ENCODE results near the gene JARID2.

Gene JARID2

DNA sequence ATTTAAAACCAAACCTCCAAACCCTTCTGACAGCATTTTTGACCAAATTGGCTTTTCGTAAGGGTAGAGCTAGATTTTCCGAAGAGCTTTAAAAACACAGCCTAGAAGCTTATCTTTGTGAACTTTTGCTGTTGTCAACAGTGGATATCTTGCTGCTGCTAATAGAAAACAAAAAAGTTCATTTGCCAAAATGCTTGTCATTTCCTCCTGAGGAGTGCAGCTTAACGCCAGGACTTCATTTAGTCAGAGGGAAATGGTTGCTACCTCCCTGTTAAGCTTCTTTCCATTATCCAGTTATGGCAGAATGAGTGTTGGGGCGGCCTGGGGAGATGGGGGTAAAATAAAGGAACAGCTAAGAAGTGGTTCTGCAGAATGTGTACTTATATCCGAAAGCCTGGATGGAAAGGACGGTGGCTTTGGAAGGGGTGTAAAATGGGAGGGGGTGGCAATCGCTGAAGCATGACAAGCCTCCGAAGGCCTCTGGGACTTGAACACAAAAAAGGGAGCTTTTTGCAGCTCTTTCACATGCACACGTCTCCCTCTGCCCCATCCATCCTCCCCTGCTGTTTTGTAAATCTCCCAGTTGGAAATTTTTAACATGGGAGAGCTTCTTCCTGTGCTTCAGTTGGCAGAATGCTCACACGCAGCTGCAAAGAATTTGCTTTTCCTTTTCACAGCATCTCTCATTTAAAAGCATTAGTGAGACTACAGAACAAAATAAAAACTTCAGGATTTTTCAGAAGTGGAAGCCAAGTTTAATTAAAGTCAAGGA, 22.5 kb downstream of the JARID2 start:
- no peaks in the 10 kb centered on the region for H3K27me3 ChIP-seq (ENCODE audit: insufficient read depth, low read length)
- peaks cover 4% of the 10 kb centered on the region; the same call in 1 of the 2 replicates for H3K36me3 ChIP-seq (ENCODE audit: insufficient read depth, low read length)
- peaks cover 80% of the 10 kb centered on the region for H3K4me1 ChIP-seq (ENCODE audit: insufficient read depth, low read length)
- H3K4me3 ChIP-seq (ENCODE audit: low read length), result peak overlapping the region; percentile 36
- H3K9me3 ChIP-seq (ENCODE audit: insufficient read depth, low read depth, low read length), result no peaks in the 10 kb centered on the region
- 3% methylated on average over 10 of the region's 10 CpGs for WGBS
- peak overlapping the region; percentile 64 for H3K9ac ChIP-seq (ENCODE audit: low read depth, low read length)
- peak overlapping the region; percentile 96 for H3K27ac ChIP-seq (ENCODE audit: low read depth, low read length)

DNA sequence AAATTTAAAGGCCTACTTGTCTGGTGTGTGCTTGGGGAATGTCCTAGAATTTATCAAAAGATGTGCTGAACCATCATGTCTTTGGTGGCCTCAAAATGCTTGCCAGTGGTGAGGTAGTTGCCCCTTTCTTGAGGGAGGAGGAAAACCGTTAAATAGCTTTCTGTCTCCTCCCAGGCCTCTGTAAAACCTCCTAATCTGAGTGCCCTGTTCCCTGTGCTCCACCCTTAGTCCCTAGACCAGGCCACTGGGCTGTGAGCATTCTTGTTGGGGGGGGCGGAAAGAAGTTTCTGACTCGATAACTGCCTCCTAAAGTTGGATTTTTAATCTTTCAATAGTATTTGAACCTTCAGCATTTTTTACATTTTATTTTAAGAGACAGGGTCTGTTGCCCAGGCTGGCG, 23.1 kb downstream of the JARID2 start:
- Histone ChIP-seq H3K27me3 (ENCODE audit: insufficient read depth, low read length) (no peaks in the 10 kb centered on the region), H3K4me1 (ENCODE audit: insufficient read depth, low read length) (peaks cover 79% of the 10 kb centered on the region), H3K9me3 (ENCODE audit: insufficient read depth, low read depth, low read length) (no peaks in the 10 kb centered on the region), H3K27ac (ENCODE audit: low read depth, low read length) (peak overlapping the region; percentile 96), H3K4me3 (ENCODE audit: low read length) (peak overlapping the region; percentile 36), H3K9ac (ENCODE audit: low read depth, low read length) (peak overlapping the region; percentile 64), H3K36me3 (ENCODE audit: insufficient read depth, low read length) (peaks cover 10% of the 10 kb centered on the region)
- WGBS, result 48% methylated on average over 3 of the region's 4 CpGs

- Histone ChIP-seq H3K36me3 (ENCODE audit: insufficient read depth, low read length) (peaks cover 16% of the 10 kb centered on the region), H3K9me3 (ENCODE audit: insufficient read depth, low read depth, low read length) (no peaks in the 10 kb centered on the region), H3K4me1 (ENCODE audit: insufficient read depth, low read length) (peaks cover 79% of the 10 kb centered on the region), H3K4me3 (ENCODE audit: low read length) (no peak overlapping the region), H3K9ac (ENCODE audit: low read depth, low read length) (no peak overlapping the region), H3K27me3 (ENCODE audit: insufficient read depth, low read length) (no peaks in the 10 kb centered on the region), H3K27ac (ENCODE audit: low read depth, low read length) (peak overlapping the region; percentile 96; the same call in 1 of the 2 replicates)
- 86% methylated on average over 1 of the region's 1 CpG for WGBS
Observed at GRCh38 chr6:15269619-15270018, 23.8 kb downstream of the JARID2 start.

GRCh38 chr6:15270402-15270801, 24.5 kb downstream of the JARID2 start:
- no peak overlapping the region for H3K9ac ChIP-seq (ENCODE audit: low read depth, low read length)
- H3K27ac ChIP-seq (ENCODE audit: low read depth, low read length), result no peak overlapping the region
- no peak overlapping the region for H3K4me3 ChIP-seq (ENCODE audit: low read length)
- H3K9me3 ChIP-seq (ENCODE audit: insufficient read depth, low read depth, low read length), result no peaks in the 10 kb centered on the region
- no peaks in the 10 kb centered on the region for H3K27me3 ChIP-seq (ENCODE audit: insufficient read depth, low read length)
- H3K4me1 ChIP-seq (ENCODE audit: insufficient read depth, low read length), result peaks cover 78% of the 10 kb centered on the region
- WGBS, result 98% methylated on average over 2 of the region's 2 CpGs
- H3K36me3 ChIP-seq (ENCODE audit: insufficient read depth, low read length), result peaks cover 16% of the 10 kb centered on the region

GRCh38 chr6:15272562-15272961, 26.7 kb downstream of the JARID2 start:
- H3K27me3 ChIP-seq (ENCODE audit: insufficient read depth, low read length), result no peaks in the 10 kb centered on the region
- no peak overlapping the region for H3K27ac ChIP-seq (ENCODE audit: low read depth, low read length)
- H3K4me3 ChIP-seq (ENCODE audit: low read length), result no peak overlapping the region
- H3K36me3 ChIP-seq (ENCODE audit: insufficient read depth, low read length), result peaks cover 16% of the 10 kb centered on the region
- H3K4me1 ChIP-seq (ENCODE audit: insufficient read depth, low read length), result peaks cover 78% of the 10 kb centered on the region
- no CpG with 5 or more reads among the region's 1 CpG for WGBS
- no peak overlapping the region for H3K9ac ChIP-seq (ENCODE audit: low read depth, low read length)
- H3K9me3 ChIP-seq (ENCODE audit: insufficient read depth, low read depth, low read length), result no peaks in the 10 kb centered on the region

DNA sequence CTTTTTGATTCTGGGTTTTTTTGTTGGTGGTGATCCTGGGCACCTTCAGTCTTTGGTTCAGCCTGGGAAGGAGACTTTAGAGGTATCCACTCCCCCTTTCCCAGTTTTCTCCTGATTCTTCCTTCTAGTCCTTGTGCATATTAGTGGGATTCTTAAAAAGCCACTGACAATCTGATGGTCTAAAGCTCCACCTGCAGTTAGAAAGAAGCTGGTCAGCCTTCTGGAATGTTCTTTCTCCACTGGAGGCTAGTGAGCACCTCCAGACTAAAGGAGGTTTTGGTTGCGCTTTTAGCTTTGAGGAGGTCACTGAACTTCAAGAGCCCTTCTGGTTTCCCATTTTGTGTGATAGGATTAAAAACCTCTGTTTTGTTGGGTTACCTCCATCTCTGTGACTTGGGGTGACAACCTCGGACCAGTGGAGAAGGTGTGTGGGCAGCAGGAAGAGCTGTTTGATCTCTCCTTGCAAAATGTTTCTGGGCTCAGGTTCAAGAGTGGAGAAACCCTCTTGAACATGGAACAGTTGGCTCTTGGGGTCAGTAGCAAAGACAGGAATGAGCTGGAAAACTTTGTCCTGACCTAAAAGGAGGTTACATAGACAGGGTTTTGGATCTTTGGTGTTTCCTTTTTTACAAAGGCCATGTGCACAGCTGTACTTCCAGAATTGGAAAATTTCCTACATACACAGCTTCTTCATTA, 29.0 kb downstream of the JARID2 start:
- peaks cover 66% of the 10 kb centered on the region for H3K4me1 ChIP-seq (ENCODE audit: insufficient read depth, low read length)
- H3K36me3 ChIP-seq (ENCODE audit: insufficient read depth, low read length), result peaks cover 16% of the 10 kb centered on the region
- H3K9me3 ChIP-seq (ENCODE audit: insufficient read depth, low read depth, low read length), result no peaks in the 10 kb centered on the region
- no peaks in the 10 kb centered on the region for H3K27me3 ChIP-seq (ENCODE audit: insufficient read depth, low read length)
- no peak overlapping the region for H3K4me3 ChIP-seq (ENCODE audit: low read length)
- no peak overlapping the region for H3K27ac ChIP-seq (ENCODE audit: low read depth, low read length)
- H3K9ac ChIP-seq (ENCODE audit: low read depth, low read length), result no peak overlapping the region
- WGBS, result 91% methylated on average over 2 of the region's 2 CpGs

DNA sequence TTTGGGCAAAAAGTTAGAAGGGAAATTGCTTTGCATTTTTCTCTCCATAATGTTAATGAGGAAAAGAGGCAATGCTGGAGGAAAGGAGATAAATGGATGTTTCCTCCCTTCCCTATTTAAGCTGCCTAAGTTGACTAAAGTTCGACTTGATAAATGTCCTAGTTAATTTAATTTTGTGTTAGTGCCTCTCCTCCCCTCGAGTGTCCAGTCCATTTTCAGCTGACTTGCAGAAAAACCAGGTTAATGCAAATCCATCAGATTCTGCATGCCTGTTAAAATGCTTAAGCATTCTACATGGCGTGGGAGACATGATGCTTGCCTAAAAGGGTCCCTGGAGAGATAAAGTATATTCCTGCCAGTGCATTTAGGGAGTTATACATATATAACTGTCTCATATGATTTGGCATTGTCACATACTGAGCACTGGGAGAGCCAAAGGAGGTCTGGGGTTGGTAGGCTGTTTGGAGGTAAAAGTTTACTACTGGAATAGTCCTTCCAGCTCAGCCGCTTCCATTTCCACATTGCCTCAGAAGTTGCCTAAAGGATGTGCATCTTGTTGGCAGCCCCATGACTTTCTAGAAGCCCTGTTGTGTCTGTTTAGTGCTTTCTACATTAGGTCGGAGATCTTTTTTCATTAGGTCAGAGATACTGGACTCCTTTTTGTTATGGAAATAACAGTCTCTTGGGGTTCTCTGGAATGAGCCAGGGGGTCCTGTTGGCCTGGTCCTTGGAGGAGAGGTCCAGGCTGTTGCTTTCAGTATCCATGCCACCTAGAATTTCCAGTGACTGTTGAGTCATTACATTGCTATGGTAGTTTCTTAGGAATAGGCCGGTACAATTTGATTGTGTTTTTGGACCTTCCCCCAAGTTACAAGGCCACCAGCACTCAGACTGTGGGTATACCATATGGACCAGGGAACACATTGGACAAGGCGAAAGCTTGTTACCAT, 30.4 kb downstream of the JARID2 start:
- peak overlapping the region; percentile 9 for H3K27ac ChIP-seq (ENCODE audit: low read depth, low read length)
- 83% methylated on average over 7 of the region's 7 CpGs for WGBS

GRCh38 chr6:15279047-15279661, 33.3 kb downstream of the JARID2 start:
- H3K27me3 ChIP-seq (ENCODE audit: insufficient read depth, low read length), result no peaks in the 10 kb centered on the region
- no peak overlapping the region for H3K27ac ChIP-seq (ENCODE audit: low read depth, low read length)
- peaks cover 56% of the 10 kb centered on the region for H3K4me1 ChIP-seq (ENCODE audit: insufficient read depth, low read length)
- WGBS, result 81% methylated on average over 5 of the region's 5 CpGs
- H3K4me3 ChIP-seq (ENCODE audit: low read length), result no peak overlapping the region
- no peaks in the 10 kb centered on the region for H3K9me3 ChIP-seq (ENCODE audit: insufficient read depth, low read depth, low read length)
- peaks cover 5% of the 10 kb centered on the region; the same call in 1 of the 2 replicates for H3K36me3 ChIP-seq (ENCODE audit: insufficient read depth, low read length)
- no peak overlapping the region for H3K9ac ChIP-seq (ENCODE audit: low read depth, low read length)

More for the DNA sequence above, 30.4 kb downstream of the JARID2 start:
- no peaks in the 10 kb centered on the region for H3K27me3 ChIP-seq (ENCODE audit: insufficient read depth, low read length)
- peaks cover 62% of the 10 kb centered on the region for H3K4me1 ChIP-seq (ENCODE audit: insufficient read depth, low read length)
- H3K4me3 ChIP-seq (ENCODE audit: low read length), result no peak overlapping the region
- H3K9ac ChIP-seq (ENCODE audit: low read depth, low read length), result no peak overlapping the region
- peaks cover 16% of the 10 kb centered on the region for H3K36me3 ChIP-seq (ENCODE audit: insufficient read depth, low read length)
- no peaks in the 10 kb centered on the region for H3K9me3 ChIP-seq (ENCODE audit: insufficient read depth, low read depth, low read length)

DNA sequence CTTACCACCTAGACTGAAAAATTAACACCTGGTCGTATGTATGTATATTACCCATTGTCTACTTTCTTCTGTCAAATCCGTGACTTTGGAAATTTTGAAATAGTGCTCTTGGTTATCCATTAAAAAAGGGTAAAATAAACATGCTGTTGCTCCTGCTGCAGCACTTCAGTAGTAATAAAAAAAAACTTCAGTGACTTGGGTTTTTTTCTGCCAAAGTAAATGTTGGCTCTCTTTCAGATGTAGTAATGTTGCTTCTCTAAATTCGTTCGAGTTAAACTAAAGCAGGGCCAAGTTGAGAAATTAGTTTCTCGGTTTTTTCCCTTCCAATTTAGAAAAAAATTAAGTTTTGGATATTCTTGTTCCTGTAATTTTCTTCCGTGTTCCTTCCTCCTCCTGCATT, 34.2 kb downstream of the JARID2 start:
- Histone ChIP-seq H3K27ac (ENCODE audit: low read depth, low read length) (no peak overlapping the region), H3K27me3 (ENCODE audit: insufficient read depth, low read length) (no peaks in the 10 kb centered on the region), H3K36me3 (ENCODE audit: insufficient read depth, low read length) (no peaks in the 10 kb centered on the region; the same call in 1 of the 2 replicates), H3K4me3 (ENCODE audit: low read length) (no peak overlapping the region), H3K9ac (ENCODE audit: low read depth, low read length) (no peak overlapping the region), H3K4me1 (ENCODE audit: insufficient read depth, low read length) (peaks cover 54% of the 10 kb centered on the region), H3K9me3 (ENCODE audit: insufficient read depth, low read depth, low read length) (no peaks in the 10 kb centered on the region)
- 88% methylated on average over 5 of the region's 6 CpGs for WGBS

GRCh38 chr6:15280961-15281360, 35.1 kb downstream of the JARID2 start:
- Histone ChIP-seq H3K9me3 (ENCODE audit: insufficient read depth, low read depth, low read length) (no peaks in the 10 kb centered on the region), H3K36me3 (ENCODE audit: insufficient read depth, low read length) (no peaks in the 10 kb centered on the region; the same call in 1 of the 2 replicates), H3K9ac (ENCODE audit: low read depth, low read length) (no peak overlapping the region), H3K27ac (ENCODE audit: low read depth, low read length) (no peak overlapping the region), H3K4me3 (ENCODE audit: low read length) (no peak overlapping the region), H3K4me1 (ENCODE audit: insufficient read depth, low read length) (peaks cover 51% of the 10 kb centered on the region), H3K27me3 (ENCODE audit: insufficient read depth, low read length) (no peaks in the 10 kb centered on the region)
- WGBS, result 94% methylated on average over 8 of the region's 8 CpGs

Measured in HUES64 (cell line).